ENCODE results near the gene ARL6IP4.
A peak's percentile ranks its signal among the peaks of the same experiment; 100 is the strongest.

Gene ARL6IP4

GRCh38 chr12:122958198-122958888 lies 22.1 kb upstream of the ARL6IP4 start:
- POLR2A ChIA-PET, result no interaction called here
- no peaks in the 10 kb centered on the region for H3K9me3 ChIP-seq (ENCODE audit: control insufficient read depth, insufficient read depth, low read depth, low read length)
- CTCF ChIA-PET, result interaction anchor here (0.6 to 9.3 kb wide), 3 partner anchors 70 to 553 kb away, joined by 3 to 105 read pairs (median 4); no protein-coding TSS in a partner anchor
- no peak overlapping the region for H3K27ac ChIP-seq (ENCODE audit: extremely low read depth, low read depth, low read length)
- H3K36me3 ChIP-seq (ENCODE audit: control insufficient read depth in 2 of 2, insufficient read depth in 1 of 2, low read length in 2 of 2), result peaks cover 7 to 32% of the 10 kb centered on the region in 2 experiments; a peak in 2 of 3 replicates
- H3K4me3 ChIP-seq (ENCODE audit: low read depth, low read length), result no peak overlapping the region
- TF ChIP-seq MZF1 (tag by site-specific recombination; IDR thresholded peaks at IDR 0.05; ENCODE audit: borderline replicate concordance) (no peak), SCRT2 (tag by site-specific recombination; IDR thresholded peaks at IDR 0.05) (no peak), ZNF121 (tag by site-specific recombination; IDR thresholded peaks at IDR 0.05) (peak; percentile 94), ZNF76 (tag by site-specific recombination; IDR thresholded peaks at IDR 0.05; ENCODE audit: borderline replicate concordance, low read depth) (no peak), HOXA7 (CRISPR knock-in tag; IDR thresholded peaks at IDR 0.05; ENCODE audit: borderline replicate concordance) (no peak)
- peaks cover 5% of the 10 kb centered on the region; the same call in 1 of the 2 replicates for H3K4me1 ChIP-seq (ENCODE audit: control insufficient read depth, insufficient read depth, low read length)

GRCh38 chr12:122959566-122960192 lies 20.8 kb upstream of the ARL6IP4 start:
- POLR2A ChIA-PET, result interaction anchor here (1.2 kb wide), 1 partner anchor 273 kb away, joined by 3 read pairs; the partner anchor contains the start of genes MPHOSPH9 and MTRFR
- TF ChIP-seq ZNF623 (tag by site-specific recombination; IDR thresholded peaks at IDR 0.05), result no peak
- TF ChIP-seq ZNF707 (tag by site-specific recombination; IDR thresholded peaks at IDR 0.05), result no peak
- no peak for TF ChIP-seq ZNF157 (tag by site-specific recombination; IDR thresholded peaks at IDR 0.05)
- TF ChIP-seq MYNN (tag by site-specific recombination; IDR thresholded peaks at IDR 0.05; ENCODE audit: borderline replicate concordance), result no peak
- TF ChIP-seq ZNF239 (tag by site-specific recombination; IDR thresholded peaks at IDR 0.05), result no peak
- no peak for TF ChIP-seq ZNF48 (tag by site-specific recombination; IDR thresholded peaks at IDR 0.05)
- TF ChIP-seq KLF1 (tag by site-specific recombination; IDR thresholded peaks at IDR 0.05), result no peak
- no peak for TF ChIP-seq KLF7 (tag by site-specific recombination; IDR thresholded peaks at IDR 0.05; ENCODE audit: borderline replicate concordance)
- no peak for TF ChIP-seq ZNF664 (tag by site-specific recombination; IDR thresholded peaks at IDR 0.05)
- TF ChIP-seq RBAK (tag by site-specific recombination; IDR thresholded peaks at IDR 0.05), result no peak
- TF ChIP-seq ZNF776 (tag by site-specific recombination; IDR thresholded peaks at IDR 0.05; ENCODE audit: borderline replicate concordance), result no peak
- TF ChIP-seq ZNF600 (tag by site-specific recombination; IDR thresholded peaks at IDR 0.05), result no peak
- no peak for TF ChIP-seq ZNF544 (tag by site-specific recombination; IDR thresholded peaks at IDR 0.05)
- no peak for TF ChIP-seq ZNF654 (tag by site-specific recombination; IDR thresholded peaks at IDR 0.05; ENCODE audit: low read depth)
- TF ChIP-seq ZFP69B (tag by site-specific recombination; IDR thresholded peaks at IDR 0.05), result no peak
- TF ChIP-seq ZNF433 (tag by site-specific recombination; IDR thresholded peaks at IDR 0.05; ENCODE audit: low read depth), result no peak
- no peak for TF ChIP-seq PRDM4 (tag by site-specific recombination; IDR thresholded peaks at IDR 0.05)
- TF ChIP-seq ZBTB44 (tag by site-specific recombination; IDR thresholded peaks at IDR 0.05), result no peak
- no peak for TF ChIP-seq KLF9 (tag by site-specific recombination; IDR thresholded peaks at IDR 0.05; ENCODE audit: low read depth)
- Histone ChIP-seq H3K4me1 (ENCODE audit: control insufficient read depth, insufficient read depth, low read length) (peaks cover 5% of the 10 kb centered on the region; the same call in 1 of the 2 replicates), H3K27ac (ENCODE audit: extremely low read depth, low read depth, low read length) (no peak overlapping the region), H3K36me3 (ENCODE audit: control insufficient read depth in 2 of 2, insufficient read depth in 1 of 2, low read length in 2 of 2) (peaks cover 7 to 32% of the 10 kb centered on the region in 2 experiments; a peak in 2 of 3 replicates), H3K9me3 (ENCODE audit: control insufficient read depth, insufficient read depth, low read depth, low read length) (no peaks in the 10 kb centered on the region), H3K4me3 (ENCODE audit: low read depth, low read length) (no peak overlapping the region)
- CTCF ChIA-PET, result interaction anchor here (0.9 kb wide), 1 partner anchor 166 kb away, joined by 3 read pairs; no protein-coding TSS in a partner anchor
